Right forelimb (tissue), 1 donor: Measurements from ENCODE around the gene ARHGAP28.

Source experiments
- DNase-seq: peaks from one replicate; pipeline ENCODE4 v3.0.0-alpha.2; 2018

Gene ARHGAP28

DNA sequence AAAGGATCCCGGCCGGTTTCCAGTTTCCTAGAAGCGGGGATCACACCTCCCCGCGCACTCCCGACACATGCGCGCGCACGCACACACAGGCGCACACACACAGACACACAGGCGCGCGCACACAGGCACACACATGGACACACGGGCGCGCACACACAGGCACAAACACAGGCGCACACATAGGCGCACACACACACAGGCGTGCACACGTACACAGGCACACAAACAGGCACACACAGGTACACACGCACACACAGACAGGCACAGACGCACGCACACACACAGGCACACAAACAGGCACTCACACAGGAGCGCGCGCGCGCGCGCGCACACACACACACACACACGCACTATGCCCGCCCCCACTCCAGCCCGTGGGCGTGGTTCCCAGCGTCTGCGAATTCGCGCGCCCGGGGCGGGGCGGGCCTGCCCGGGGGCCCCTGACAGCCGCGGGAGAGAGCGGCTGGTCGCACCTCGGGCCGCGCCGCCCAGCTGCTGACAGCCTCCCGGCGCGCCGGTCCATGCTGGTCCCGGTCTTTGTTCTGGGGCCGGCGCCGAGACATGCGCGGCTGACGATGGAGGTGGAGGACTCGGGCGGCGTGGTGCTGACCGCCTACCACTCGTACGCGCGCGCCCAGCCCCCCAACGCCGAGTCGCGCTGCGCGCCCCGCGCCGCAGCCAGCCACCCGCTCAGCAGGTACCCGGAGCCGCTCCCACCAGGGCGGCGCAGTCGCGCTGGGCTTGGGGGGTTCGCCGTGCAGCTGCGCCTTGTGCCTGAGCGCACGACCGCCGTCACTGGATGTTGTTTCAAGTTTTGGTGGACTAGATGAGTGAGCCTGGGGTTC lies at the start of gene ARHGAP28:
Gene ARHGAP28, plus strand, starts transcription at position 470 of the 845 bp plus-strand sequence. Its CDS starts 106 bp downstream, at position 576.
- peak; percentile 93 for DNase-seq

GRCh38 chr18:6681331-6681875 lies 48.1 kb upstream of the ARHGAP28 start:
- no peak for DNase-seq

GRCh38 chr18:6682437-6683111 lies 46.9 kb upstream of the ARHGAP28 start:
- no peak for DNase-seq

GRCh38 chr18:6683112-6683876 lies 46.2 kb upstream of the ARHGAP28 start:
- DNase-seq = no peak

GRCh38 chr18:6687676-6688075 lies 41.8 kb upstream of the ARHGAP28 start:
- DNase-seq = no peak

- no peak for DNase-seq
These were observed 20.6 kb upstream of the ARHGAP28 start for GRCh38 chr18:6708890-6709289.

GRCh38 chr18:6711467-6711866 lies 18.0 kb upstream of the ARHGAP28 start:
- no peak for DNase-seq

DNA sequence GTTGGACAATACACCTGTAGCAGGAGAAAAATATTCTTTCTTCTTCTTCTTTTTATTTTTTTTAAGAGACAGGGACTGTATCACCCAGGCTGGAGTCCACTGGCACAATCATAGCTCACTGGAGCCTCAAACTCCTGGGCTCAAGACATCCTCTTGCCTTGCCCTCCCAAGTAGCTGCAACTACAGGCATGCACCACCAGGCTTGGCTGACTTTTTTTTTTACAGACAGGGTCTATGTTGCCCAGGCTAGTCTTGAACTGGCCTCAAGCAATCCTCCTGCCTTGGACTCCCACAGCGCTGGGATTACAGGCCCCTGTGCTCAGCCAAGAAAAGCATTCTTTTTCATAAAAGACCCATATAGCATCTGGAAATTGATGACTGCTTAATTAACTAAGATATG lies 17.1 kb upstream of the ARHGAP28 start:
- DNase-seq = no peak

DNA sequence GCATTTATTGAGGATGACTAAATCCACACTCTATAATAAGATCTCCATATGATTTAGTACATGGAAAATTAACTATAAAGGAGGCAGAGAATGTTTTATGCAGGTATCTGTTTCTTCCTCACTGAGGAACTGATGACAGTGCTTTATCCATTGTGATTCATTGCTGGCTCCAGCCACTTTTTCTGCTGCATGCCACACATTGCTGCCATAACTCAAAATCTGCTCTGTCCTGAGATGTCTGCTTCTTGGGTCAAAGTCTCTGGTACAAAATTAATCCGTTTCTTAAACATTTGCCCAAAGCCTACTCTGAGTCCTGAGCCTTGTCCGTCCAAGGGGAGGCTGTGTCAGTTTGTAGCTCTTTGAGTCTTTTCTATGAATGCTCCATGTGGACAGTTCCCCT lies 15.5 kb upstream of the ARHGAP28 start:
- no peak for DNase-seq

GRCh38 chr18:6718267-6718666 lies 11.2 kb upstream of the ARHGAP28 start:
- DNase-seq = no peak

GRCh38 chr18:6719098-6719846 lies 10.2 kb upstream of the ARHGAP28 start:
- no peak for DNase-seq

GRCh38 chr18:6719910-6720683 lies 9.4 kb upstream of the ARHGAP28 start:
- no peak for DNase-seq

GRCh38 chr18:6721755-6722154 lies 7.8 kb upstream of the ARHGAP28 start:
- no peak for DNase-seq

- no peak for DNase-seq
These were observed 6.8 kb upstream of the ARHGAP28 start for GRCh38 chr18:6722690-6723089.

DNA sequence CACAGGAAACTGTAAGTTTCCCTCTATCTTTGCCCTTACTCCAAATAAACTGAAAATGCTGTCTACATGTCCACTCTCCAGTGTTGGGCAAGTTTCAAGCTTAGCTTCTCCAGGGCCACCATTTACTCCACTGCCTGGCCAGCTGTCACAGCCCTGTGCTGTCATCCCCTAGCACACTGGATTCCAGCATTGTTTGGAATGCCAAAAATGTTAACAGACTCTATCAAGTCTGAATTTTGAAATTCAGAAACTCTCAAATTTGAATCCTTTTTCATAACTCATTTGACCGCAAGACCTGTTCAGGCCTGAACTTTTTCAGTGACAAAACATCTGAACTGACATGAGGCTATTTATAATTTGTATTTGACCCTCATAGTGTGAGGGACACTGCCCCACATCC lies 5.2 kb upstream of the ARHGAP28 start:
- DNase-seq = no peak

DNA sequence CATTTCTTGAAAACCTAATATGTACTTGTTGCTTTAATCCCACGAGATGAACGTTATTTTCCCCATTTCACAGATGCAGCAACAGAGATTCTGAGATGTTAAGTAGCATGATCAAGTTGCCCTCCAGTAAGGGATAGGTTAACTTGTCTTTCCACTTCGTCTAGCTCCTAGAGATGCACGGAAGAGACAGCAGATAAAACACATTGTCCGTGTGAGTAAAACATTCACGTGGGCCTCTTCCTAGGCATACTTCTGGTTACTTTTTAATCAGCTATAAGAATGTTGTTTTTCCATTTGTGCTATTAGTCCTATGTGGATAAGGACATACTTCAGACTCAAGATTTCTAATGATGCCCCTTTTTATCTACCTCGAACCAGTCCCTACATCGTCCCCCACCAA lies 1.2 kb upstream of the ARHGAP28 start:
- no peak for DNase-seq

- DNase-seq = no peak
These were observed 688 bp upstream of the ARHGAP28 start for GRCh38 chr18:6728809-6729246.

GRCh38 chr18:6730416-6731221 lies 1.1 kb downstream of the ARHGAP28 start:
- no peak for DNase-seq

DNA sequence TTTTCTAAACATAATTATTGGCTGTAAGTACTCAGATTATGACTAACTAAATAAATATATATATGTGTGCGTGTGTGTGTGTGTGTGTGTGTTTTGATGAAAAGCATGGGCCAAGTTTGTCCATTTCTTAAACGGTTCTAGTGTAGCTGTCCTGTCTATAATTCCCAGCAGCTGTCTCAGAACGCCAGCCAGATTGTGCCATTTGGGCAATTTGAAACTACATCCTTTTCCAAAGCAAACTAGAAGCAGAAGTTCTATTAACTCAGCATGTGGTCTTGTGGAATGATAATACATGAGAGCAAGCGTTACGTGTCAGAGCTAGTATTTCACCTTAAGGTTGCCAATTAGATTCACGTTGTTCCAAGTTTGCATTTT lies 1.7 kb downstream of the ARHGAP28 start:
- peak; percentile 58 for DNase-seq

- DNase-seq = no peak
These were observed 3.4 kb downstream of the ARHGAP28 start for GRCh38 chr18:6732952-6733351.

DNA sequence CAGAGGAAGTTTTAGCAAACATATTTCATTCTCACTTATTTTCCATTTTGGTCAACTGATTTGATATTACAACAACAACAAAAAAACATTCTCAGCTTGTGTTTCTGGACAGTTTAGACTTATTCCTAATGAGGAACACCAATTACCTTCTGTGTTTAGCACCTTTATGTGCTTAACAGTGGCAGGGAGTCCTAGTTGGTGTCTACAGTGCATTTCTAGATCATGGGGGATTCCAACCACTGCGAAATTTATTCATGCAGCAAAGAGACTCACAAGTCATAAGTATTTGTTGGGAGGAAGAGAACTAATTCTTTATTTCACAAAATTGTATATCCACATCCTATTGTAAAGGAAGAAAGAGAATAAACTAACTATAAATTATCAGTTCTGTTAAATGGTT lies 4.2 kb downstream of the ARHGAP28 start:
- no peak for DNase-seq
